HG03139 (cell line): ENCODE data around the gene MAP4K3.

Experiments used
- ATAC-seq: cut with Tn5 transposase; IDR thresholded peaks from one replicate; pipeline ENCODE4 v1.9.1; 2021; ENCODE audit not compliant: unreplicated experiment

MAP4K3 gene

GRCh38 chr2:39436592-39437521 is at the start of gene MAP4K3:
TSS of gene MAP4K3 (minus strand) at chr2:39437285. CDS start at chr2:39436987, 298 bp downstream.
- peak; percentile 77 for ATAC-seq

- no peak for ATAC-seq
Observed at GRCh38 chr2:39486071-39486470, 49.0 kb upstream of the MAP4K3 start.

- ATAC-seq = no peak
Observed at GRCh38 chr2:39484620-39485495, 47.8 kb upstream of the MAP4K3 start.

- no peak for ATAC-seq
Observed at GRCh38 chr2:39484206-39484605, 47.1 kb upstream of the MAP4K3 start.

GRCh38 chr2:39483534-39483933 is 46.4 kb upstream of the MAP4K3 start:
- ATAC-seq = no peak

- ATAC-seq = no peak
Observed at GRCh38 chr2:39481611-39482010, 44.5 kb upstream of the MAP4K3 start.

GRCh38 chr2:39479696-39480095 is 42.6 kb upstream of the MAP4K3 start:
- ATAC-seq = no peak

- ATAC-seq = no peak
Observed at GRCh38 chr2:39479053-39479670, 42.1 kb upstream of the MAP4K3 start.

GRCh38 chr2:39476524-39476923 is 39.4 kb upstream of the MAP4K3 start:
- peak; percentile 81 for ATAC-seq

- ATAC-seq = no peak
Observed at GRCh38 chr2:39475006-39475405, 37.9 kb upstream of the MAP4K3 start.

- ATAC-seq = no peak
Observed at GRCh38 chr2:39470580-39470979, 33.5 kb upstream of the MAP4K3 start.

- peak; percentile 84 for ATAC-seq
Observed at GRCh38 chr2:39469807-39470206, 32.7 kb upstream of the MAP4K3 start.

- ATAC-seq = no peak
Observed at GRCh38 chr2:39468579-39469451, 31.7 kb upstream of the MAP4K3 start.

GRCh38 chr2:39466311-39466710 is 29.2 kb upstream of the MAP4K3 start:
- no peak for ATAC-seq

- no peak for ATAC-seq
Observed at GRCh38 chr2:39464864-39465263, 27.8 kb upstream of the MAP4K3 start.

- ATAC-seq = no peak
Observed at GRCh38 chr2:39455826-39456225, 18.7 kb upstream of the MAP4K3 start.

- no peak for ATAC-seq
Observed at GRCh38 chr2:39452396-39452795, 15.3 kb upstream of the MAP4K3 start.

- ATAC-seq = no peak
Observed at GRCh38 chr2:39451954-39452353, 14.9 kb upstream of the MAP4K3 start.

- ATAC-seq = no peak
Observed at GRCh38 chr2:39448169-39448502, 11.1 kb upstream of the MAP4K3 start.
